ENCODE data around the gene GH2.

- TF ChIP-seq CTCF (conservative IDR thresholded peaks at IDR 0.05 in 1 of 2, IDR thresholded peaks at IDR 0.05 in 1 of 2; ENCODE audit: extremely low read depth in 1 of 2, insufficient read depth in 1 of 2, low read depth in 1 of 2, low read length in 2 of 2), result peak; percentile 66 to 92
- TF ChIP-seq EZH2 (IDR thresholded peaks at IDR 0.05; ENCODE audit: borderline replicate concordance, low read length), result no peak
These were observed 37.6 kb upstream of the GH2 start for GRCh38 chr17:63919311-63919723.

All from mammary epithelial cell (primary cell).